ENCODE measurements around the gene SERF2. TPM values are rescaled to one million over a fixed set of nuclear protein-coding genes. Genes with fewer than 3 reads are reported as not detected.
A peak's percentile ranks its signal among the peaks of the same experiment; 100 is the strongest.

The SERF2 gene
- total and polyA plus RNA-seq, 8 donors = 501 to 1,311 (median 566) TPM

- intact Hi-C loops (cut with DNase I) = no loop called here
- no peak for ATAC-seq
- DNase-seq = no peak
- H3K4me3 ChIP-seq = peak overlapping the region in 1 of 2 donors; percentile 85
- no peaks in the 10 kb centered on the region for H3K9me3 ChIP-seq
- TF ChIP-seq CTCF (IDR thresholded peaks at IDR 0.05) = no peak
- H3K4me1 ChIP-seq = peaks cover 25 to 67% of the 10 kb centered on the region in 2 donors
- no peaks in the 10 kb centered on the region for H3K27me3 ChIP-seq
- no peak overlapping the region for H3K27ac ChIP-seq
- H3K36me3 ChIP-seq = peaks cover 0 to 14% of the 10 kb centered on the region in 2 donors
Measured at GRCh38 chr15:43748376-43748775, 43.7 kb upstream of the SERF2 start.

DNA sequence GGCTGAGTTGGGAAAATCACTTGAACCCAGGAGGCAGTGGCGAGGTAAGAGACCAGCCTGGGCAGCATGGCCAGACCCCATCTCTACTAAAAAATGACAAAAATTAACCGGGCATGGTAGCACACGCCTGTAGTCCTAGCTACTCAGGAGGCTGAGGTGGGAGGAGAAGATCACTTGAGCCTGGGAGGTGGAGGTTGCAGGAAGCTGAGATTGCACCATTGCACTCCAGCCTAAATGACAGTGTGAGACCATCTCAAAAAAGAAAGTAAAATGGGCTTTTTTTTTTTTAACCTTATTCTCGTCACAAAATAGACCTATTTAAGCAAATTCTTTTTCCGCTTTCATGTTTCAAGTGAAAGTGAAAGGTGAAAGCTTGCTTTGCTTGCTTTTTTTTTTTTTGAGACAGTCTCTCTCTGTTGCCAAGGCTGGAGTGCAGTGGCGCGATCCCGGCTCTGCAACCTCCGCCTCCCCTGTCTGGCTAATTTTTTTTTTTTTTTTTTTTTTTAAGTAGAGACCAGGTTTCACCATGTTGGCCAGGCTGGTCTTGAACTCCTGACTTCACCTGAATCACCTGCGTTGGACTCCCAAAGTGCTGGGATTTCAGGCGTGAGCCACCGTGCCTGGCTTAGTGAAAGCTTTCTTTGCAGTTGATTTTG is 42.3 kb upstream of the SERF2 start:
- Histone ChIP-seq H3K27ac (no peak overlapping the region), H3K27me3 (no peaks in the 10 kb centered on the region)

GRCh38 chr15:43751885-43752284 is 40.2 kb upstream of the SERF2 start:
- no peak for ATAC-seq
- TF ChIP-seq CTCF (IDR thresholded peaks at IDR 0.05) = no peak
- H3K27me3 ChIP-seq = no peaks in the 10 kb centered on the region
- intact Hi-C loops (cut with DNase I) = no loop called here
- no peak overlapping the region for H3K4me3 ChIP-seq
- no peak overlapping the region for H3K27ac ChIP-seq
- no peak for DNase-seq
- H3K4me1 ChIP-seq = peaks cover 25 to 62% of the 10 kb centered on the region in 2 donors
- peaks cover 4 to 49% of the 10 kb centered on the region in 2 donors for H3K36me3 ChIP-seq
- no peaks in the 10 kb centered on the region for H3K9me3 ChIP-seq

More for the DNA sequence above, 42.3 kb upstream of the SERF2 start:
- ATAC-seq (no peak), DNase-seq (no peak)
- Histone ChIP-seq H3K4me3 (peak overlapping the region in 1 of 2 donors; percentile 85), H3K4me1 (peaks cover 25 to 68% of the 10 kb centered on the region in 2 donors), H3K36me3 (peaks cover 0 to 28% of the 10 kb centered on the region in 2 donors), H3K9me3 (no peaks in the 10 kb centered on the region)
- no peak for TF ChIP-seq CTCF (IDR thresholded peaks at IDR 0.05)
- intact Hi-C loops (cut with DNase I) = no loop called here

- Histone ChIP-seq H3K27me3 (no peaks in the 10 kb centered on the region), H3K4me1 (no peaks in the 10 kb centered on the region), H3K27ac (no peak overlapping the region), H3K4me3 (no peak overlapping the region), H3K36me3 (peaks cover 0 to 100% of the 10 kb centered on the region in 2 donors), H3K9me3 (no peaks in the 10 kb centered on the region)
- ATAC-seq (no peak), DNase-seq (no peak)
- intact Hi-C loops (cut with DNase I) = no loop called here
- no peak for TF ChIP-seq CTCF (IDR thresholded peaks at IDR 0.05)
Measured at GRCh38 chr15:43762824-43763223, 29.3 kb upstream of the SERF2 start.

GRCh38 chr15:43763819-43764446 is 28.2 kb upstream of the SERF2 start:
- Histone ChIP-seq H3K27me3 (no peaks in the 10 kb centered on the region), H3K27ac (no peak overlapping the region), H3K36me3 (peaks cover 0 to 100% of the 10 kb centered on the region in 2 donors), H3K9me3 (no peaks in the 10 kb centered on the region), H3K4me1 (no peaks in the 10 kb centered on the region), H3K4me3 (no peak overlapping the region)
- ATAC-seq = no peak
- intact Hi-C loops (cut with DNase I) = no loop called here
- TF ChIP-seq CTCF (IDR thresholded peaks at IDR 0.05) = no peak
- no peak for DNase-seq

All from left lung (tissue), 10 donors.